WTC11 (cell line): ENCODE results near the gene OR2V1. TPM values are rescaled to one million over a fixed set of nuclear protein-coding genes. Genes with fewer than 3 reads are reported as not detected.

Experiments
- ATAC-seq: fragments of 200-7000 bp; cut with Tn5 transposase; 2 replicates; pipeline ENCODE4 v1.10.0; 2021; ENCODE audit warnings: mild to moderate bottlenecking, moderate library complexity
- CTCF ChIA-PET: fragments of 300-600 bp; sonication (Branson Sonifier 250); formaldehyde crosslinking; loops from one replicate; lab custom pipeline; 2021; ENCODE audit warnings: antibody characterized with exemption; lab: Charles Lee
- POLR2A ChIA-PET: fragments of 350-600 bp; sonication (Branson Sonifier 250); formaldehyde crosslinking; loops from one replicate; lab custom pipeline; 2021; ENCODE audit warnings: antibody characterized with exemption; lab: Charles Lee
- DNase-seq: peaks from one replicate; pipeline ENCODE4 v3.0.0; 2021; ENCODE audit warnings: low spot score
- H3K27ac Mint-ChIP-seq: 2 replicates; pipeline ENCODE4 v1.8.0; 2021; ENCODE audit warnings: mixed read lengths
- H3K27me3 Mint-ChIP-seq: 2 replicates; pipeline ENCODE4 v1.8.0; 2021; ENCODE audit warnings: low read depth, mild to moderate bottlenecking, moderate library complexity, mixed read lengths
- H3K36me3 Mint-ChIP-seq: 2 replicates; pipeline ENCODE4 v1.8.0; 2021; ENCODE audit warnings: mixed read lengths
- H3K4me1 Mint-ChIP-seq: 2 replicates; pipeline ENCODE4 v1.8.0; 2022; ENCODE audit warnings: mixed read lengths
- H3K4me3 Mint-ChIP-seq: 2 replicates; pipeline ENCODE4 v1.8.0; 2021; ENCODE audit warnings: mild to moderate bottlenecking, moderate library complexity, mixed read lengths
- H3K9me3 Mint-ChIP-seq: 2 replicates; pipeline ENCODE4 v1.8.0; 2021; ENCODE audit warnings: mixed read lengths
- CREM ChIP-seq: sonication (generic); formaldehyde crosslinking; IDR thresholded peaks from 2 replicates; pipeline ENCODE4 v1.8.1; 2022; ENCODE audit warnings: mild to moderate bottlenecking, missing genetic modification reagents, moderate library complexity
- FOXP1 ChIP-seq: sonication (generic); formaldehyde crosslinking; IDR thresholded peaks from 2 replicates; pipeline ENCODE4 v1.8.0; 2022; ENCODE audit warnings: missing genetic modification reagents, mild to moderate bottlenecking, moderate library complexity, borderline replicate concordance
- GRHL2 ChIP-seq: fragments of 250-450 bp; sonication (Bioruptor Pico); IDR thresholded peaks from 2 replicates; pipeline ENCODE4 v1.8.0; 2022; ENCODE audit warnings: mild to moderate bottlenecking, moderate library complexity; ENCODE audit not compliant: insufficient replicate concordance, severe bottlenecking
- MYBL2 ChIP-seq: sonication (generic); formaldehyde crosslinking; IDR thresholded peaks from 2 replicates; pipeline ENCODE4 v1.8.1; 2023; ENCODE audit warnings: mild to moderate bottlenecking, moderate library complexity, missing genetic modification reagents
- NFE2L1 ChIP-seq: sonication (generic); formaldehyde crosslinking; IDR thresholded peaks from 2 replicates; pipeline ENCODE4 v1.8.1; 2023; ENCODE audit warnings: missing genetic modification reagents
- NR1H2 ChIP-seq: sonication (generic); formaldehyde crosslinking; IDR thresholded peaks from 2 replicates; pipeline ENCODE4 v1.9.0; 2021; ENCODE audit warnings: mild to moderate bottlenecking, moderate library complexity, missing genetic modification reagents
- SMAD3 ChIP-seq: sonication (generic); formaldehyde crosslinking; IDR thresholded peaks from 2 replicates; pipeline ENCODE4 v1.8.0; 2022; ENCODE audit warnings: missing genetic modification reagents, mild to moderate bottlenecking, borderline replicate concordance
- SOX15 ChIP-seq: fragments of 250-450 bp; sonication (Bioruptor Pico); IDR thresholded peaks from 2 replicates; pipeline ENCODE4 v1.9.0; 2021; ENCODE audit warnings: mild to moderate bottlenecking
- TEAD1 ChIP-seq: sonication (generic); formaldehyde crosslinking; IDR thresholded peaks from 2 replicates; pipeline ENCODE4 v1.8.0; 2022; ENCODE audit warnings: mild to moderate bottlenecking, missing genetic modification reagents
- TEAD4 ChIP-seq: sonication (generic); formaldehyde crosslinking; IDR thresholded peaks from 2 replicates; pipeline ENCODE4 v1.8.0; 2022; ENCODE audit warnings: mild to moderate bottlenecking, missing genetic modification reagents
- ZNF232 ChIP-seq: sonication (generic); formaldehyde crosslinking; IDR thresholded peaks from 2 replicates; pipeline ENCODE4 v1.8.0; 2022; ENCODE audit warnings: mild to moderate bottlenecking, missing genetic modification reagents
- total RNA-seq: library from RNA; stranded (reverse); gene quantifications from 3 replicates; pipeline ENCODE4 v1.2.3, GENCODE V29; 2021
- TF ChIP-seq, protein P1 (sequence below): fragments of 250-450 bp; sonication (Bioruptor Pico); IDR thresholded peaks from 2 replicates; pipeline ENCODE4 v1.8.0; 2021; ENCODE audit warnings: mild to moderate bottlenecking
- TF ChIP-seq, protein P2 (sequence below): sonication (generic); formaldehyde crosslinking; IDR thresholded peaks from 2 replicates; pipeline ENCODE4 v1.8.0; 2022; ENCODE audit warnings: mild to moderate bottlenecking, missing genetic modification reagents
- TF ChIP-seq, protein P3 (sequence below): sonication (generic); formaldehyde crosslinking; IDR thresholded peaks from 2 replicates; pipeline ENCODE4 v1.8.0; 2023; ENCODE audit warnings: mild to moderate bottlenecking, missing genetic modification reagents
- TF ChIP-seq, protein P4 (sequence below): sonication (generic); formaldehyde crosslinking; conservative IDR thresholded peaks from 2 replicates; pipeline ENCODE4 v1.8.1; 2023; ENCODE audit warnings: mild to moderate bottlenecking, low read depth, missing genetic modification reagents, moderate library complexity
- TF ChIP-seq, protein P5 (sequence below): sonication (generic); formaldehyde crosslinking; IDR thresholded peaks from 2 replicates; pipeline ENCODE4 v1.8.0; 2022; ENCODE audit warnings: mild to moderate bottlenecking, missing genetic modification reagents
- TF ChIP-seq, protein P6 (sequence below): sonication (generic); formaldehyde crosslinking; IDR thresholded peaks from 2 replicates; pipeline ENCODE4 v1.8.1; 2023; ENCODE audit warnings: mild to moderate bottlenecking, missing genetic modification reagents, moderate library complexity
- TF ChIP-seq, protein P7 (sequence below): fragments of 250-450 bp; sonication (Bioruptor Pico); IDR thresholded peaks from 2 replicates; pipeline ENCODE4 v1.9.0; 2021; ENCODE audit warnings: mild to moderate bottlenecking, borderline replicate concordance
- TF ChIP-seq, protein P8 (sequence below): sonication (generic); formaldehyde crosslinking; IDR thresholded peaks from 2 replicates; pipeline ENCODE4 v1.8.1; 2023; ENCODE audit warnings: mild to moderate bottlenecking, moderate library complexity, missing genetic modification reagents

OR2V1 gene
- total RNA-seq, 1 experiment from 2014 or later = not detected

DNA sequence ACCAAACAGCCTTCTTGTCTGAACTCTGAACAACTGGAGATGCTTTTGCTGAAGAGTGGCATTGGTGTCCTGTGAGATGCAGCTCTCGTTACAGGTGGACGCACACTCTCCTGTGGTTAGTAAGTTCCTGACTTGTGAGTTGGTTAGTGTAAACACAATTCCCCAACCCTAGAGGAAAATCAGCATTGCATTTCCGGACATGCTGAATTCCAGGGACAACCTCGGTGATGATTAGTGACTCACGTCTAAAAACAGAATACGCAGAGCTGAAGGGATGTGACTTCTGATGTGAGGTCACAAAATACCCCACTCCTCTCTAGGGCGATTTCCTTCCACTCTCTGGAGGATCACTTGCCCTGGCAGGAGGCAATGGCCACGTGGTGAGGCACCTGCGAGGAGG is 21.4 kb upstream of the OR2V1 start (continued):
- TF ChIP-seq, protein P1, sequence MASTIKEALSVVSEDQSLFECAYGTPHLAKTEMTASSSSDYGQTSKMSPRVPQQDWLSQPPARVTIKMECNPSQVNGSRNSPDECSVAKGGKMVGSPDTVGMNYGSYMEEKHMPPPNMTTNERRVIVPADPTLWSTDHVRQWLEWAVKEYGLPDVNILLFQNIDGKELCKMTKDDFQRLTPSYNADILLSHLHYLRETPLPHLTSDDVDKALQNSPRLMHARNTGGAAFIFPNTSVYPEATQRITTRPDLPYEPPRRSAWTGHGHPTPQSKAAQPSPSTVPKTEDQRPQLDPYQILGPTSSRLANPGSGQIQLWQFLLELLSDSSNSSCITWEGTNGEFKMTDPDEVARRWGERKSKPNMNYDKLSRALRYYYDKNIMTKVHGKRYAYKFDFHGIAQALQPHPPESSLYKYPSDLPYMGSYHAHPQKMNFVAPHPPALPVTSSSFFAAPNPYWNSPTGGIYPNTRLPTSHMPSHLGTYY = no peak
- TF ChIP-seq NR1H2 (CRISPR knock-in tag) (no peak), NFE2L1 (CRISPR knock-in tag) (no peak)
- TF ChIP-seq, protein P2, sequence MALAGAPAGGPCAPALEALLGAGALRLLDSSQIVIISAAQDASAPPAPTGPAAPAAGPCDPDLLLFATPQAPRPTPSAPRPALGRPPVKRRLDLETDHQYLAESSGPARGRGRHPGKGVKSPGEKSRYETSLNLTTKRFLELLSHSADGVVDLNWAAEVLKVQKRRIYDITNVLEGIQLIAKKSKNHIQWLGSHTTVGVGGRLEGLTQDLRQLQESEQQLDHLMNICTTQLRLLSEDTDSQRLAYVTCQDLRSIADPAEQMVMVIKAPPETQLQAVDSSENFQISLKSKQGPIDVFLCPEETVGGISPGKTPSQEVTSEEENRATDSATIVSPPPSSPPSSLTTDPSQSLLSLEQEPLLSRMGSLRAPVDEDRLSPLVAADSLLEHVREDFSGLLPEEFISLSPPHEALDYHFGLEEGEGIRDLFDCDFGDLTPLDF = no peak

DNA sequence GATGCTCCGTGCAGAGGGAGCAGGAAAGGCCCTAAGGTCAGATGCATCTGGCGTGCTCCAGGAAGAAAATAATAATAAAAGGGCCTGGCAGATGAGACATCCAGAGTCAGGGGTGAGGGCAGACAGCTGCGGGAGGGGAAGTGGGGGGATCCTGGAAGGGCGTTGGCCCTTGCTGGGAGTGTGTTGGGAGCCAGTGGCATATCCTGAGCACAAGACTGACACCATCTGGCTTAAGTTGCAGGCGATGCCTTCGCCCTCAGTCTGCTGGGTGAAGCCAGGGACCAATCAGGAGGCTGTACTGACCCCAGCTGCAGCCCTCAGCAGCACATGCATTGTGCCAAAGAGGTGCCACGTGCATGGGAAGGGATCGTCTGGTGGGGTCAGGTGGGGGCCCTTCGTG is 20.2 kb upstream of the OR2V1 start:
- ChIA-PET POLR2A (interaction anchor here (0.8 kb wide), 1 partner anchor 108 kb away, joined by 3 read pairs; no protein-coding TSS in a partner anchor), CTCF (interaction anchor here (0.6 to 2.8 kb wide), 6 partner anchors 10 to 314 kb away, joined by 3 to 11 read pairs (median 4); no protein-coding TSS in a partner anchor)
- ATAC-seq (peak; percentile 97), DNase-seq (peak; percentile 46)
- Mint-ChIP-seq H3K9me3 (peaks cover 35% of the 10 kb centered on the region), H3K27ac (no peak overlapping the region), H3K4me1 (peaks cover 34% of the 10 kb centered on the region), H3K4me3 (no peak overlapping the region), H3K27me3 (peaks cover 35% of the 10 kb centered on the region), H3K36me3 (peaks cover 9% of the 10 kb centered on the region)
- TF ChIP-seq MYBL2 (no peak), FOXP1 (CRISPR knock-in tag) (0 out of 2 replicates have a peak, but pooled peaks have one; percentile 25), ZNF232 (CRISPR knock-in tag) (peak; percentile 42; the same call in 1 of the 2 replicates), TEAD4 (CRISPR knock-in tag) (no peak), NR1H2 (CRISPR knock-in tag) (no peak), TEAD1 (0 out of 2 replicates have a peak, but pooled peaks have one; percentile 10), SMAD3 (CRISPR knock-in tag) (peak; percentile 93), CREM (CRISPR knock-in tag) (no peak), SOX15 (CRISPR knock-in tag) (no peak), GRHL2 (CRISPR knock-in tag) (no peak)
- TF ChIP-seq, protein P3, sequence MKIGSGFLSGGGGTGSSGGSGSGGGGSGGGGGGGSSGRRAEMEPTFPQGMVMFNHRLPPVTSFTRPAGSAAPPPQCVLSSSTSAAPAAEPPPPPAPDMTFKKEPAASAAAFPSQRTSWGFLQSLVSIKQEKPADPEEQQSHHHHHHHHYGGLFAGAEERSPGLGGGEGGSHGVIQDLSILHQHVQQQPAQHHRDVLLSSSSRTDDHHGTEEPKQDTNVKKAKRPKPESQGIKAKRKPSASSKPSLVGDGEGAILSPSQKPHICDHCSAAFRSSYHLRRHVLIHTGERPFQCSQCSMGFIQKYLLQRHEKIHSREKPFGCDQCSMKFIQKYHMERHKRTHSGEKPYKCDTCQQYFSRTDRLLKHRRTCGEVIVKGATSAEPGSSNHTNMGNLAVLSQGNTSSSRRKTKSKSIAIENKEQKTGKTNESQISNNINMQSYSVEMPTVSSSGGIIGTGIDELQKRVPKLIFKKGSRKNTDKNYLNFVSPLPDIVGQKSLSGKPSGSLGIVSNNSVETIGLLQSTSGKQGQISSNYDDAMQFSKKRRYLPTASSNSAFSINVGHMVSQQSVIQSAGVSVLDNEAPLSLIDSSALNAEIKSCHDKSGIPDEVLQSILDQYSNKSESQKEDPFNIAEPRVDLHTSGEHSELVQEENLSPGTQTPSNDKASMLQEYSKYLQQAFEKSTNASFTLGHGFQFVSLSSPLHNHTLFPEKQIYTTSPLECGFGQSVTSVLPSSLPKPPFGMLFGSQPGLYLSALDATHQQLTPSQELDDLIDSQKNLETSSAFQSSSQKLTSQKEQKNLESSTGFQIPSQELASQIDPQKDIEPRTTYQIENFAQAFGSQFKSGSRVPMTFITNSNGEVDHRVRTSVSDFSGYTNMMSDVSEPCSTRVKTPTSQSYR (CRISPR knock-in tag) = no peak
- TF ChIP-seq, protein P4, sequence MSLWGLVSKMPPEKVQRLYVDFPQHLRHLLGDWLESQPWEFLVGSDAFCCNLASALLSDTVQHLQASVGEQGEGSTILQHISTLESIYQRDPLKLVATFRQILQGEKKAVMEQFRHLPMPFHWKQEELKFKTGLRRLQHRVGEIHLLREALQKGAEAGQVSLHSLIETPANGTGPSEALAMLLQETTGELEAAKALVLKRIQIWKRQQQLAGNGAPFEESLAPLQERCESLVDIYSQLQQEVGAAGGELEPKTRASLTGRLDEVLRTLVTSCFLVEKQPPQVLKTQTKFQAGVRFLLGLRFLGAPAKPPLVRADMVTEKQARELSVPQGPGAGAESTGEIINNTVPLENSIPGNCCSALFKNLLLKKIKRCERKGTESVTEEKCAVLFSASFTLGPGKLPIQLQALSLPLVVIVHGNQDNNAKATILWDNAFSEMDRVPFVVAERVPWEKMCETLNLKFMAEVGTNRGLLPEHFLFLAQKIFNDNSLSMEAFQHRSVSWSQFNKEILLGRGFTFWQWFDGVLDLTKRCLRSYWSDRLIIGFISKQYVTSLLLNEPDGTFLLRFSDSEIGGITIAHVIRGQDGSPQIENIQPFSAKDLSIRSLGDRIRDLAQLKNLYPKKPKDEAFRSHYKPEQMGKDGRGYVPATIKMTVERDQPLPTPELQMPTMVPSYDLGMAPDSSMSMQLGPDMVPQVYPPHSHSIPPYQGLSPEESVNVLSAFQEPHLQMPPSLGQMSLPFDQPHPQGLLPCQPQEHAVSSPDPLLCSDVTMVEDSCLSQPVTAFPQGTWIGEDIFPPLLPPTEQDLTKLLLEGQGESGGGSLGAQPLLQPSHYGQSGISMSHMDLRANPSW (CRISPR knock-in tag) = no peak
- TF ChIP-seq, protein P5, sequence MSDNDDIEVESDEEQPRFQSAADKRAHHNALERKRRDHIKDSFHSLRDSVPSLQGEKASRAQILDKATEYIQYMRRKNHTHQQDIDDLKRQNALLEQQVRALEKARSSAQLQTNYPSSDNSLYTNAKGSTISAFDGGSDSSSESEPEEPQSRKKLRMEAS (CRISPR knock-in tag) = peak; percentile 85
- TF ChIP-seq, protein P6, sequence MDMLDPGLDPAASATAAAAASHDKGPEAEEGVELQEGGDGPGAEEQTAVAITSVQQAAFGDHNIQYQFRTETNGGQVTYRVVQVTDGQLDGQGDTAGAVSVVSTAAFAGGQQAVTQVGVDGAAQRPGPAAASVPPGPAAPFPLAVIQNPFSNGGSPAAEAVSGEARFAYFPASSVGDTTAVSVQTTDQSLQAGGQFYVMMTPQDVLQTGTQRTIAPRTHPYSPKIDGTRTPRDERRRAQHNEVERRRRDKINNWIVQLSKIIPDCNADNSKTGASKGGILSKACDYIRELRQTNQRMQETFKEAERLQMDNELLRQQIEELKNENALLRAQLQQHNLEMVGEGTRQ (CRISPR knock-in tag) = 0 out of 2 replicates have a peak, but pooled peaks have one; percentile 11
- TF ChIP-seq, protein P7, sequence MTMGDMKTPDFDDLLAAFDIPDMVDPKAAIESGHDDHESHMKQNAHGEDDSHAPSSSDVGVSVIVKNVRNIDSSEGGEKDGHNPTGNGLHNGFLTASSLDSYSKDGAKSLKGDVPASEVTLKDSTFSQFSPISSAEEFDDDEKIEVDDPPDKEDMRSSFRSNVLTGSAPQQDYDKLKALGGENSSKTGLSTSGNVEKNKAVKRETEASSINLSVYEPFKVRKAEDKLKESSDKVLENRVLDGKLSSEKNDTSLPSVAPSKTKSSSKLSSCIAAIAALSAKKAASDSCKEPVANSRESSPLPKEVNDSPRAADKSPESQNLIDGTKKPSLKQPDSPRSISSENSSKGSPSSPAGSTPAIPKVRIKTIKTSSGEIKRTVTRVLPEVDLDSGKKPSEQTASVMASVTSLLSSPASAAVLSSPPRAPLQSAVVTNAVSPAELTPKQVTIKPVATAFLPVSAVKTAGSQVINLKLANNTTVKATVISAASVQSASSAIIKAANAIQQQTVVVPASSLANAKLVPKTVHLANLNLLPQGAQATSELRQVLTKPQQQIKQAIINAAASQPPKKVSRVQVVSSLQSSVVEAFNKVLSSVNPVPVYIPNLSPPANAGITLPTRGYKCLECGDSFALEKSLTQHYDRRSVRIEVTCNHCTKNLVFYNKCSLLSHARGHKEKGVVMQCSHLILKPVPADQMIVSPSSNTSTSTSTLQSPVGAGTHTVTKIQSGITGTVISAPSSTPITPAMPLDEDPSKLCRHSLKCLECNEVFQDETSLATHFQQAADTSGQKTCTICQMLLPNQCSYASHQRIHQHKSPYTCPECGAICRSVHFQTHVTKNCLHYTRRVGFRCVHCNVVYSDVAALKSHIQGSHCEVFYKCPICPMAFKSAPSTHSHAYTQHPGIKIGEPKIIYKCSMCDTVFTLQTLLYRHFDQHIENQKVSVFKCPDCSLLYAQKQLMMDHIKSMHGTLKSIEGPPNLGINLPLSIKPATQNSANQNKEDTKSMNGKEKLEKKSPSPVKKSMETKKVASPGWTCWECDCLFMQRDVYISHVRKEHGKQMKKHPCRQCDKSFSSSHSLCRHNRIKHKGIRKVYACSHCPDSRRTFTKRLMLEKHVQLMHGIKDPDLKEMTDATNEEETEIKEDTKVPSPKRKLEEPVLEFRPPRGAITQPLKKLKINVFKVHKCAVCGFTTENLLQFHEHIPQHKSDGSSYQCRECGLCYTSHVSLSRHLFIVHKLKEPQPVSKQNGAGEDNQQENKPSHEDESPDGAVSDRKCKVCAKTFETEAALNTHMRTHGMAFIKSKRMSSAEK = 0 out of 2 replicates have a peak, but pooled peaks have one; percentile 40
- TF ChIP-seq, protein P8, sequence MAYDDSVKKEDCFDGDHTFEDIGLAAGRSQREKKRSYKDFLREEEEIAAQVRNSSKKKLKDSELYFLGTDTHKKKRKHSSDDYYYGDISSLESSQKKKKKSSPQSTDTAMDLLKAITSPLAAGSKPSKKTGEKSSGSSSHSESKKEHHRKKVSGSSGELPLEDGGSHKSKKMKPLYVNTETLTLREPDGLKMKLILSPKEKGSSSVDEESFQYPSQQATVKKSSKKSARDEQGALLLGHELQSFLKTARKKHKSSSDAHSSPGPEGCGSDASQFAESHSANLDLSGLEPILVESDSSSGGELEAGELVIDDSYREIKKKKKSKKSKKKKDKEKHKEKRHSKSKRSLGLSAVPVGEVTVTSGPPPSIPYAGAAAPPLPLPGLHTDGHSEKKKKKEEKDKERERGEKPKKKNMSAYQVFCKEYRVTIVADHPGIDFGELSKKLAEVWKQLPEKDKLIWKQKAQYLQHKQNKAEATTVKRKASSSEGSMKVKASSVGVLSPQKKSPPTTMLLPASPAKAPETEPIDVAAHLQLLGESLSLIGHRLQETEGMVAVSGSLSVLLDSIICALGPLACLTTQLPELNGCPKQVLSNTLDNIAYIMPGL (CRISPR knock-in tag) = 0 out of 2 replicates have a peak, but pooled peaks have one; percentile 29
